Trophoblast cell (in vitro differentiated cells and primary cell): ENCODE results near the gene MYL4.
"Not testable (repeated sequence)": the region's sequence is repeated elsewhere in the genome, so short reads cannot be mapped to it uniquely, and the experiment has no call there.

Experiments used
- DNase-seq, 2 donors: peaks; one replicate each; pipeline ENCODE4 v3.0.0-alpha.2; 2016
- H2AFZ ChIP-seq: 2 replicates; pipeline ENCODE4 v1.6.1; 2013; ENCODE audit warnings: low read length, moderate library complexity, mild to moderate bottlenecking; ENCODE audit not compliant: insufficient read depth, poor library complexity
- H2AK5ac ChIP-seq: 2 replicates; pipeline ENCODE4 v1.6.1; 2013; ENCODE audit warnings: mild to moderate bottlenecking, low read length
- H2BK120ac ChIP-seq: 2 replicates; pipeline ENCODE4 v1.6.1; 2013; ENCODE audit warnings: low read length, mild to moderate bottlenecking, moderate library complexity; ENCODE audit not compliant: insufficient read depth, poor library complexity
- H2BK12ac ChIP-seq: 2 replicates; pipeline ENCODE4 v1.6.1; 2013; ENCODE audit warnings: mild to moderate bottlenecking, low read length, moderate library complexity
- H2BK5ac ChIP-seq: 2 replicates; pipeline ENCODE4 v1.6.1; 2013; ENCODE audit warnings: low read length, low read depth, moderate library complexity, mild to moderate bottlenecking; ENCODE audit not compliant: poor library complexity
- H3K14ac ChIP-seq: 2 replicates; pipeline ENCODE4 v1.6.1; 2013; ENCODE audit warnings: mild to moderate bottlenecking, low read length
- H3K18ac ChIP-seq: 2 replicates; pipeline ENCODE4 v1.6.1; 2013; ENCODE audit warnings: mild to moderate bottlenecking, low read length
- H3K23ac ChIP-seq: 2 replicates; pipeline ENCODE4 v1.6.1; 2013; ENCODE audit warnings: low read length
- H3K27ac ChIP-seq: 2 replicates; pipeline ENCODE4 v1.5.1; 2013; ENCODE audit warnings: low read depth, mild to moderate bottlenecking, inconsistent platforms, low read length, moderate library complexity
- H3K27me3 ChIP-seq: 2 replicates; pipeline ENCODE4 v1.6.1; 2013; ENCODE audit warnings: inconsistent platforms, mild to moderate bottlenecking, low read length, moderate library complexity; ENCODE audit not compliant: insufficient read depth
- H3K36me3 ChIP-seq, 2 experiments: 1 replicate in 1 of 2; 2 replicates in 1 of 2; pipeline ENCODE4 v1.6.1; 2013; ENCODE audit warnings: low read length in 2 of 2, mild to moderate bottlenecking in 2 of 2, moderate library complexity in 1 of 2; ENCODE audit not compliant: insufficient read depth in 2 of 2, control insufficient read depth in 1 of 2
- H3K4ac ChIP-seq: 2 replicates; pipeline ENCODE4 v1.6.1; 2013; ENCODE audit warnings: low read depth, mild to moderate bottlenecking, low read length, moderate library complexity
- H3K4me1 ChIP-seq, 2 experiments: 1 replicate in 1 of 2; 2 replicates in 1 of 2; pipeline ENCODE4 v1.6.1; 2013; ENCODE audit warnings: low read length in 2 of 2, mild to moderate bottlenecking in 2 of 2, moderate library complexity in 1 of 2; ENCODE audit not compliant: insufficient read depth in 2 of 2, control insufficient read depth in 1 of 2
- H3K4me2 ChIP-seq: 2 replicates; pipeline ENCODE4 v1.6.1; 2013; ENCODE audit warnings: inconsistent platforms, mild to moderate bottlenecking, low read length, moderate library complexity
- H3K4me3 ChIP-seq: 2 replicates; pipeline ENCODE4 v1.5.1; 2013; ENCODE audit warnings: mild to moderate bottlenecking, low read depth, low read length, inconsistent platforms
- H3K79me1 ChIP-seq: one replicate; pipeline ENCODE4 v1.6.1; 2013; ENCODE audit warnings: low read length
- H3K79me2 ChIP-seq: 2 replicates; pipeline ENCODE4 v1.6.1; 2013; ENCODE audit warnings: low read length, mild to moderate bottlenecking; ENCODE audit not compliant: control insufficient read depth, insufficient read depth, poor library complexity
- H3K9ac ChIP-seq: 2 replicates; pipeline ENCODE4 v1.6.1; 2013; ENCODE audit warnings: mild to moderate bottlenecking, low read length
- H3K9me3 ChIP-seq: 2 replicates; pipeline ENCODE4 v1.6.1; 2013; ENCODE audit warnings: low read depth, mild to moderate bottlenecking, control low read depth, inconsistent platforms, low read length; ENCODE audit not compliant: insufficient read depth
- H4K12ac ChIP-seq: 2 replicates; pipeline ENCODE4 v1.6.1; 2013; ENCODE audit warnings: low read depth, mild to moderate bottlenecking, low read length, moderate library complexity
- H4K8ac ChIP-seq: 2 replicates; pipeline ENCODE4 v1.6.1; 2013; ENCODE audit warnings: low read depth, mild to moderate bottlenecking, low read length, moderate library complexity
- H4K91ac ChIP-seq: one replicate; pipeline ENCODE4 v1.6.1; 2013; ENCODE audit warnings: low read depth, mild to moderate bottlenecking, low read length, moderate library complexity
- WGBS: extraction: QIAGEN DNeasy Blood & Tissue Kit; methylation state at CpG from one replicate; pipeline ENCODE4 v1.1.7; 2013; ENCODE audit warnings: missing lambda C conversion rate; ENCODE audit not compliant: insufficient read length, insufficient coverage; ENCODE audit errors: extremely low coverage; 5-methylcytosine and 5-hydroxymethylcytosine counted together

MYL4 gene

DNA sequence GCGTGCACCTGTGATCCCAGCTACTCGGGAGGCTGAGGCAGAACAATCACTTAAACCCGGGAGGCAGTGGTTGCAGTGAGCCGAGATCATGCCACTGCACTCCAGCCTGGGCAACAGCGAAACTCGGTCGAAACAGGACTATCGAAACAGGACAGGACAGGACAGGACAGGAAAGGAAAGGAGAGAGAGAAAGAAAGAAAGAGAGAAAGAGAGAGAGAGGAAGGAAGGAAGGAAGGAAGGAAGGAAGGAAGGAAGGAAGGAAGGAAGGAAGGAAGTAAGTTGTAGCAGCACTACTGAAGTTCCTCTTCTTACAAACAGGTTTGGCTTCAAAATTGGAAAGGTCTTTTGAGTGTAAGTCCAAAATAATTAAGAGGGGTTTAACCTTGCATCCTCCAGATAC is 34.3 kb upstream of the MYL4 start:
- not testable (repeated sequence) for H3K9me3 ChIP-seq, H3K27me3 ChIP-seq, DNase-seq, H3K4me2 ChIP-seq, H3K4ac ChIP-seq, H4K8ac ChIP-seq, H3K14ac ChIP-seq, H2AFZ ChIP-seq, H3K79me1 ChIP-seq, H3K4me3 ChIP-seq, H4K12ac ChIP-seq, H3K79me2 ChIP-seq, H3K4me1 ChIP-seq, H3K27ac ChIP-seq, H2BK120ac ChIP-seq, H4K91ac ChIP-seq, H3K9ac ChIP-seq, H3K18ac ChIP-seq, H2BK12ac ChIP-seq, H3K23ac ChIP-seq, H2BK5ac ChIP-seq, H2AK5ac ChIP-seq
- no CpG with 5 or more reads among the region's 8 CpGs for WGBS
- H3K36me3 ChIP-seq = peaks cover 13 to 18% of the 10 kb centered on the region in 2 experiments

- H3K4ac ChIP-seq = no peak overlapping the region
- H2AK5ac ChIP-seq = no peak overlapping the region
- H2AFZ ChIP-seq = no peak overlapping the region
- no peak overlapping the region for H2BK120ac ChIP-seq
- H4K91ac ChIP-seq = no peak overlapping the region
- H3K27me3 ChIP-seq = no peaks in the 10 kb centered on the region
- no peak overlapping the region for H4K8ac ChIP-seq
- H3K4me2 ChIP-seq = no peak overlapping the region
- no peak overlapping the region for H3K27ac ChIP-seq
- H3K9me3 ChIP-seq = no peaks in the 10 kb centered on the region
- no peaks in the 10 kb centered on the region for H3K79me1 ChIP-seq
- H3K14ac ChIP-seq = no peak overlapping the region
- no peak for DNase-seq
- H3K18ac ChIP-seq = no peak overlapping the region
- no peak overlapping the region for H3K23ac ChIP-seq
- H2BK5ac ChIP-seq = no peak overlapping the region
- H2BK12ac ChIP-seq = no peak overlapping the region
- no peaks in the 10 kb centered on the region for H3K4me1 ChIP-seq
- peaks cover 11 to 17% of the 10 kb centered on the region in 2 experiments for H3K36me3 ChIP-seq
- H3K4me3 ChIP-seq = no peak overlapping the region
- no peaks in the 10 kb centered on the region for H3K79me2 ChIP-seq
- no peak overlapping the region for H3K9ac ChIP-seq
- no peak overlapping the region for H4K12ac ChIP-seq
- WGBS = no CpG with 5 or more reads among the region's 2 CpGs
These were observed 32.7 kb upstream of the MYL4 start for GRCh38 chr17:47176389-47176826.

DNA sequence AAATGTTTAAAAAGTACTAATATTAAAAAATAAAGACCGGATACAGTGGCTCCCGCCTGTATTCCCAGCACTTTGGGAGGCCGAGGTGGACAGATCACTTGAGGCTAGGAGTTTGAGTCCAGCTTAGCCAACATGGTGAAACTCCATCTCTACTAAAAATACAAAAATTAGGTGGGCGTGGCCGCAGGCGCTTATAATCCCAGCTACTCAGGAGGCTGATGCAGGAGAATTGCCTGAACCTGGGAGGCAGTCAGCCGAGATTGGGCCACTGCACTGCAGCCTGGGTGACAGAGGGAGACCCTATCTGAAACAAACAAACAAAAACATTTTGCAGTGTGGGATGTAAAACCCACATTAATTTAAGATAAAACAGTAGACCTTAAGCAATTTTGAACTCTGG is 31.9 kb upstream of the MYL4 start:
- Histone ChIP-seq H3K27me3 (no peaks in the 10 kb centered on the region), H4K12ac (no peak overlapping the region), H3K79me2 (no peaks in the 10 kb centered on the region), H4K91ac (no peak overlapping the region), H3K14ac (no peak overlapping the region), H3K4me3 (no peak overlapping the region), H3K9me3 (no peaks in the 10 kb centered on the region), H3K79me1 (no peaks in the 10 kb centered on the region), H3K4me2 (no peak overlapping the region), H3K4ac (no peak overlapping the region), H3K27ac (no peak overlapping the region), H2AFZ (no peak overlapping the region), H2BK5ac (no peak overlapping the region), H2AK5ac (no peak overlapping the region), H3K36me3 (peaks cover 11 to 17% of the 10 kb centered on the region in 2 experiments), H3K18ac (no peak overlapping the region), H4K8ac (no peak overlapping the region), H2BK120ac (no peak overlapping the region), H2BK12ac (no peak overlapping the region), H3K4me1 (no peaks in the 10 kb centered on the region), H3K9ac (no peak overlapping the region), H3K23ac (no peak overlapping the region)
- no peak for DNase-seq
- no CpG with 5 or more reads among the region's 7 CpGs for WGBS

DNA sequence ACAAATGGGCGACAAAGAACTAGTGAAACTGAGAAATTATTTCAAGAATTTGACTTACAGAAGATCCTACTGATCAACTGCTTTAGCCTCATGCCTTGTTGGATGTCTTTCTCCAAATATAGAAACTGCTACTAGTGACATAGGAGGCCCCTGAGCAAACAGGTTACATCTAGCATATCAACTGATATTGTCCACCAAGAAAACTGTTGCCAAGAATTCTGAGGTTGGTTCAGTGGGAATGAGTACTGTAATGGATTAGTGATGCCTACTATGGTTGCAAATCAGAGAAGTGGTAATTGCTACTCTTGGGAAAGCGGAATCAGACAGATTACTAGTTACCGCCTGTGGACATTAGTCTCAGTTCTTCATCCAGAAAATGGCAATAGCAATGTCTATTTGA is 30.0 kb upstream of the MYL4 start:
- Histone ChIP-seq H3K79me2 (no peaks in the 10 kb centered on the region), H2AFZ (no peak overlapping the region), H3K18ac (no peak overlapping the region), H4K12ac (no peak overlapping the region), H3K79me1 (no peaks in the 10 kb centered on the region), H3K23ac (no peak overlapping the region), H3K4me1 (no peaks in the 10 kb centered on the region), H4K91ac (no peak overlapping the region), H3K14ac (no peak overlapping the region), H3K4me2 (no peak overlapping the region), H2AK5ac (no peak overlapping the region), H2BK12ac (no peak overlapping the region), H4K8ac (no peak overlapping the region), H3K9ac (no peak overlapping the region), H3K4ac (no peak overlapping the region), H3K27me3 (no peaks in the 10 kb centered on the region), H2BK120ac (no peak overlapping the region), H3K36me3 (peaks cover 11 to 15% of the 10 kb centered on the region in 2 experiments), H2BK5ac (no peak overlapping the region), H3K9me3 (no peaks in the 10 kb centered on the region), H3K27ac (no peak overlapping the region), H3K4me3 (no peak overlapping the region)
- no peak for DNase-seq
- no CpG with 5 or more reads among the region's 3 CpGs for WGBS
